Epithelial cell of proximal tubule (primary cell): Measurements from ENCODE around the gene OPN4. TPM values are rescaled to one million over a fixed set of nuclear protein-coding genes. Genes with fewer than 3 reads are reported as not detected.

Source experiments
- DNase-seq: peaks from one replicate; pipeline ENCODE4 v3.0.0-alpha.2; 2011; ENCODE audit warnings: low read depth
- H3K4me3 ChIP-seq: 2 replicates; pipeline ENCODE4 v1.5.1; 2011; ENCODE audit warnings: low read depth, mild to moderate bottlenecking, low read length
- total RNA-seq: library from RNA; depleted of rRNA; stranded (reverse); fragments of >200 nt; gene quantifications from 2 replicates; pipeline ENCODE4 v1.2.3, GENCODE V29; 2015
- TF ChIP-seq, protein P1 (sequence below): conservative IDR thresholded peaks from 2 replicates; pipeline ENCODE4 v1.5.1; 2012; ENCODE audit warnings: low read depth, mild to moderate bottlenecking, low read length

OPN4 gene
- total RNA-seq, 1 donor from 2014 or later: not detected

DNA sequence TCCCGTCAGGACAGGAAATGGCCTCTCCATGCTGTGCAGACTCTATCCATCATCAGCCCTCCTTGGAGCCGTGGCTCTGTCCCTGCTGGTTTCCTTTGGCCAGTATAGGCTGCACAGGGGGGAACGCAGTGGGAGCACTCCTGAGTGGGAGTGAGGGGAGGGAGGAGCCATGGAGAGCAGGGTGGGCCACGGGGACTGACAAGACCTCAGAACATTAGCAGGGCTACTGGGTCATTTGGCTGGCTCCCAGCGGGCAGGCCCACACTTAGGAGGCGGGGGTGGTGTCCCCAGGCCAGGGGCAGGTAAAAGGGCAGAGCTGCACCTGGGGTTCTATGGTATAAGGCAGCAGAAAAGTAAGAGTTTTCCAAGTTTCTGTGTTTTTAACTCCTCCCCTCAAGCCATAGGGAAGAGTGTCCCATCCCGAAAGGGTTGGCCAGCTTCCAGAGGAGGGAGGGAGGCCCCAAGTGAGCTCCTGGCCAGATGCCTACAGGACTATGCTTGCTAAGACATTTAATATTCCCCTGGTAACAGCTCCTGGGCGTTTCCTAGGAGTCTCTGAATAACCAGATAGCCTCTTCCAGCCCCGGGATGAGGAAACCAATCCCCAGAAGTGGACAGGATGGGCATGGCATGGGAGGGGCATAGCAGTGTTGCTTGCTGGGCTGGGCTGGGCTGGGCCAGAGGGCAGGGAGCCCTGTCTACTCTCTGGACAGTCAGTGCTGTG is 5.5 kb upstream of the OPN4 start:
- H3K4me3 ChIP-seq: no peak overlapping the region
- DNase-seq: no peak
- TF ChIP-seq, protein P1, sequence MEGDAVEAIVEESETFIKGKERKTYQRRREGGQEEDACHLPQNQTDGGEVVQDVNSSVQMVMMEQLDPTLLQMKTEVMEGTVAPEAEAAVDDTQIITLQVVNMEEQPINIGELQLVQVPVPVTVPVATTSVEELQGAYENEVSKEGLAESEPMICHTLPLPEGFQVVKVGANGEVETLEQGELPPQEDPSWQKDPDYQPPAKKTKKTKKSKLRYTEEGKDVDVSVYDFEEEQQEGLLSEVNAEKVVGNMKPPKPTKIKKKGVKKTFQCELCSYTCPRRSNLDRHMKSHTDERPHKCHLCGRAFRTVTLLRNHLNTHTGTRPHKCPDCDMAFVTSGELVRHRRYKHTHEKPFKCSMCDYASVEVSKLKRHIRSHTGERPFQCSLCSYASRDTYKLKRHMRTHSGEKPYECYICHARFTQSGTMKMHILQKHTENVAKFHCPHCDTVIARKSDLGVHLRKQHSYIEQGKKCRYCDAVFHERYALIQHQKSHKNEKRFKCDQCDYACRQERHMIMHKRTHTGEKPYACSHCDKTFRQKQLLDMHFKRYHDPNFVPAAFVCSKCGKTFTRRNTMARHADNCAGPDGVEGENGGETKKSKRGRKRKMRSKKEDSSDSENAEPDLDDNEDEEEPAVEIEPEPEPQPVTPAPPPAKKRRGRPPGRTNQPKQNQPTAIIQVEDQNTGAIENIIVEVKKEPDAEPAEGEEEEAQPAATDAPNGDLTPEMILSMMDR: no peak

DNA sequence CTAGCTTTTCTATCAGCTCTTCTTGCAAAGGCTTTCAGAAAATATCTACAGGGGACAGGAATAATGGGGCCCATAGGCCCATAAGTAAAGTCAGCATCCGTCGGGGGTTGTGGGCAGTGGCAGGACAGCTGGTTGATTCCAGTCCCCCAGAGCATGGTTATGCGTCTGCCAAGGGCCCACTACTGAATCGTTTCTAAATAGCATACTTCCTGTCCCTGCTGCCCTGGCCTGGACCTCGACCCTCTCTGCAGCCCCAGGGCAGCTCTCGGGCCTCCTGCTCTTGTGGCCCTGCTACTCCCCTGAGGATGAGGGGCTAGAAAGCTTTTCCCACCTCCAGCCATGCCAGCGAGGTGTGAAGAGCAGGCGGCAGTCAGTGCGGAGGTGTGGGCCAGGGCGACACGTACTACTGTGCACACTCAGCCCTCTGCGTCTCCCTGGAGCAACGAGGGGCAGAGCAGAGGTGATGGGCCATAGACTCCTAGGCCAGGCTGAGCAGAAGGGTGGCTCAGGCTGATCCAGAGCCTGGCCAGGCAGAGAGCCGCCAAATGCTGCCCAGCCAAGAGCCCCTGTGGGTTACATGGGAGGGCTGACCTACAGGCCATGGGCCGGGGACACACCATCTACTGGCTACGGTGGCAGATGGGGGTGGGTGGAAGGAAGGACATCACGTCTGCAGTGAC is 4.7 kb upstream of the OPN4 start:
- TF ChIP-seq, protein P1: no peak
- no peak for DNase-seq
- H3K4me3 ChIP-seq: no peak overlapping the region

DNA sequence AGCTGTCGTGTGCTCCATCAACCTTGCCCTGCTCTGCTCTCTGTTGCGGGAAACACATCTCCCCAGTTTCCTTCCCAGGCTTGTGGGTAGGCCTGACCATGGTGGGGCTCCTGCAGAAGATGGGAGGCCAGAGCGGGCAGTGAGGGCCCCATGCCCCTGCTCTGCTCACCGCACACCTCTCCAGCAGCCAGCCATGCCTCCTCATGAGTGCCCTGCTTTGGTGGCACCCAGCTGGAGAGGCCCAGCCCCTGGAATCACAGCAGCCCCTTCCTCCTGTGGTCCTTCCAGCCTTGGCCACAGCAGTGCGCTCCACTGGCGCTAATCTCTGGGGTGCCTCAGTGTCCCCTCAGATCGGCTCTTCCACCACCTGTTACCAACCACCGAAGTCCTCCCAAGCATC is 4.2 kb upstream of the OPN4 start:
- H3K4me3 ChIP-seq: no peak overlapping the region
- DNase-seq: no peak
- TF ChIP-seq, protein P1: no peak

DNA sequence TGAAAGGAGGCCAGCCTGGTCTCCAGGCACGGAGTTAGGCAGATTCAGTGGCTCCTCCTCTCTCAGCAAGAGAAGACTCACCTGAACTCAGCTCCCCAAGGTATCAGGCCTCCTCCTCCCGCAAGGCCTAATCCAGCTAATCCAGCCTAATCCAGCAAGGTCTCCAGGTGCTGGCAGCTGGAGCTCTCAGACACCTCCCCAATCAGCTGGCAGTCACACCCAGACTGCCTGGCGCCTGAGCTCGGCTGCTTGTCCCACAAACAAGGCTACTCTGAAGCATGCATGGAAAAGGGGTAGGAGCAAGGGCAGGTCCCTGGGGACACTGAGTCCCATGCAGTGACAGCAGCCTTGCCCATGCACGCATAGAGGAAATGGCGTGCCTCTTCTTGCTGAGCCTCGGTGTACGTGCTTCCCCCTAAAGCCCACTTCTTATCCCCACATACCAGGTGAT is 3.3 kb upstream of the OPN4 start:
- H3K4me3 ChIP-seq: no peak overlapping the region
- DNase-seq: no peak
- TF ChIP-seq, protein P1: no peak

DNA sequence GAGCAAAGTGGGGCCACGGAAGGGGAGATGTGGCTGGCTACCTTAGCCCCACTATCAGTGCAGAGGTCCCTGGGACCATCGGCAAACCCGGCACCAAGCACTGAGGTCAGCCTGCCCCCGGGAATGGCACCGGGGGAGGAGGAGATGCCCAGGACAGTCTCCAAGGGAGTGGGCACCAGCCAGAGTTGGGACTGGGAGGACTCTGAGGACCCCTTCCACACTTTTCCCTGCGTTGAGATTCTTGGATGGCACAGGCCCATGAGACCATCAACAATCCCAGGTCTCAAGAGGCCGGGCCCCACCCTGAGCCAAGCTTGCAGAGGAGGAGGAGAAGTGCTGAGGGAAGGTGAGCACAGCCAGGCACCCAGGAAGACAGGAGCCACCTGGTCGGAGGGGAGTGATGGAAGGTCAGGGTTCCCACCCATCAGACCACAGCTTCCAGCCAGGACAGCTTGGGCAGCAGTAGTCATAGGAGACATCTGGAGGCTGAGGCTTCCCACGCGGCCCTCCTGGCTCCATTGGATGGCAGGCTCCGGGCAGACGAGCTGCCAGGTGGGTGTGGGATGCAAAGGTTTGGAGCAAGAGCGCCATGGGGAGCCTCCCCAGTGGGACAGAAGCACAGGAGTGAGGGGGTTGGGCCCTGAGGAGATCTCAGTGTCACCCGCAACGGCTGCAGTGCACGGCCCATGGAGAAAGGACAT is 2.6 kb upstream of the OPN4 start:
- H3K4me3 ChIP-seq: no peak overlapping the region
- TF ChIP-seq, protein P1: no peak
- DNase-seq: no peak

DNA sequence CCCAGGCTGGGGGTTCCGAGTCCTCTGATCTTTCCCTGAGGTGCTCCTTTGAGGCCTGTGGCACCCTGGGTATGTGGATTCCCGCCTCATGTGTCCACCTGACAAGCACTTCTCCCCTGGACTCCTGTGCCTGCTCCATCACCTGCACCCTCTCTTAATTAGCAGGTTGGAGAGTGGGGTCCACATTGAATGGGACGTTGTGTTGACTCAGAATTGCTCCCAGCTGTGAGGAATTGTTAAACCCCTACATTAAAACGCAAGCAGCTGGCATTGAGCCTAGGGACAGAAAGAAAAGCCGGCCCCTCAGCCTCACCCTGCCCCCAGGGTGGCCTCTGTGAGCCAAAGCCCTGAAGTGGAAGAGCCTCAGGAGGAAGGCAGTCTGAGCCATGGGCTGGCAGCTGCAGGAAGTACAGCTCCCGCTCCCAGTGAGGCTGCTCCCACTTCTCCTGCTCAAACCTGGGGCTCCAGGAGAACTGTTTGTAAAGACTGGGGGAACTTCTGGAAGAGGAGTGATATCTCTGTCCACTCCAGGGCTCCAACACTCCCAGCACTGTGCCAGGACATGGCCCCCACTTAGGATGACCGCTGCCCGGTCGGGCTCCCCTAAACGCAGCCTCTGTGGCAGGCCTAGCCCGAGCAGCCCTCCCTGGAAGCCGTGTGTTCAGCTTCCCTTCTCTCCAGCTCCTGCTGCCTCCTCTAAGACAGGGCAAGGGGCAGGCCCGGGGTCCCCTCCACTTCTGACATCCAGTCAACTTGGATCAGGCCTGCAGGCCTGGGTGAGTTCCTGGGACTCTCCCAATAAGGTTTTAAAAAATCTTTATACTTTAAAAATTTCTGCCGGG is 1.8 kb upstream of the OPN4 start:
- no peak overlapping the region for H3K4me3 ChIP-seq
- TF ChIP-seq, protein P1: no peak
- DNase-seq: no peak
